SU-DHL-6 (cell line): Measurements from ENCODE around the gene CPZ.

ENCODE experiments used
- H2AFZ ChIP-seq: fragments of 200-600 bp; sonication (generic); 2 replicates; pipeline ENCODE4 v1.6.1; 2014; ENCODE audit warnings: low read depth, mild to moderate bottlenecking, moderate library complexity, mixed read lengths, antibody characterized with exemption, low read length; ENCODE audit not compliant: severe bottlenecking
- H3F3A ChIP-seq: fragments of 200-600 bp; shearing (Covaris generic); 2 replicates; pipeline ENCODE4 v1.6.0; 2016; ENCODE audit warnings: antibody characterized with exemption, mild to moderate bottlenecking; ENCODE audit not compliant: insufficient read depth
- H3K27ac ChIP-seq: fragments of 200-600 bp; sonication (generic); 2 replicates; pipeline ENCODE4 v1.5.1; 2016; ENCODE audit warnings: low read depth, mild to moderate bottlenecking, low read length, moderate library complexity, mixed read lengths
- H3K27me3 ChIP-seq: fragments of 200-600 bp; sonication (generic), shearing (Covaris generic); 2 replicates; pipeline ENCODE4 v1.6.0; 2014; ENCODE audit warnings: mild to moderate bottlenecking, low read length
- H3K36me3 ChIP-seq: fragments of 200-600 bp; sonication (generic); 2 replicates; pipeline ENCODE4 v1.6.1; 2014; ENCODE audit warnings: mild to moderate bottlenecking, low read length, mixed read lengths
- H3K4me2 ChIP-seq: fragments of 300-600, 200-600 bp; shearing (Covaris generic), sonication (generic); 2 replicates; pipeline ENCODE4 v1.6.0; 2014; ENCODE audit warnings: low read length, low read depth, mild to moderate bottlenecking; ENCODE audit not compliant: poor library complexity, severe bottlenecking
- H3K4me3 ChIP-seq: fragments of 200-600 bp; sonication (generic); 2 replicates; pipeline ENCODE4 v1.5.1; 2014; ENCODE audit warnings: antibody characterized with exemption, low read length, mild to moderate bottlenecking, mixed read lengths; ENCODE audit not compliant: insufficient read depth, poor library complexity, severe bottlenecking
- H3K79me2 ChIP-seq: fragments of 200-600 bp; sonication (generic); 2 replicates; pipeline ENCODE4 v1.6.1; 2014; ENCODE audit warnings: mild to moderate bottlenecking, low read length, moderate library complexity; ENCODE audit not compliant: insufficient read depth
- H3K9ac ChIP-seq: fragments of 200-600 bp; sonication (generic); 2 replicates; pipeline ENCODE4 v1.7.0; 2014; ENCODE audit warnings: mild to moderate bottlenecking, low read length
- H3K9me2 ChIP-seq: fragments of 200-600 bp; sonication (generic); replicated peaks from 2 replicates; pipeline ENCODE4 v1.6.1; 2014; ENCODE audit warnings: low read length; ENCODE audit not compliant: insufficient read depth
- H3K9me3 ChIP-seq: fragments of 200-600 bp; sonication (generic); 2 replicates; pipeline ENCODE4 v1.6.1; 2014; ENCODE audit warnings: low read length, mixed read lengths; ENCODE audit not compliant: insufficient read depth
- H4K20me1 ChIP-seq: fragments of 200-600 bp; sonication (generic); 2 replicates; pipeline ENCODE4 v1.6.1; 2014; ENCODE audit warnings: low read depth, mild to moderate bottlenecking, antibody characterized with exemption, low read length, moderate library complexity, mixed read lengths
- EZH2phosphoT487 ChIP-seq: fragments of 200-600 bp; sonication (generic), shearing (Covaris generic); conservative IDR thresholded peaks from 2 replicates; pipeline ENCODE4 v1.6.1; 2018; ENCODE audit warnings: mild to moderate bottlenecking, antibody characterized with exemption, low read length, moderate library complexity, mixed read lengths
- TF ChIP-seq, protein P1 (sequence below): fragments of 200-600 bp; sonication (generic); IDR thresholded peaks from one replicate; pipeline ENCODE4 v1.5.1; 2017; ENCODE audit warnings: antibody characterized with exemption, mild to moderate bottlenecking, low read length, moderate library complexity; ENCODE audit not compliant: insufficient read depth, poor library complexity, severe bottlenecking

The CPZ gene

DNA sequence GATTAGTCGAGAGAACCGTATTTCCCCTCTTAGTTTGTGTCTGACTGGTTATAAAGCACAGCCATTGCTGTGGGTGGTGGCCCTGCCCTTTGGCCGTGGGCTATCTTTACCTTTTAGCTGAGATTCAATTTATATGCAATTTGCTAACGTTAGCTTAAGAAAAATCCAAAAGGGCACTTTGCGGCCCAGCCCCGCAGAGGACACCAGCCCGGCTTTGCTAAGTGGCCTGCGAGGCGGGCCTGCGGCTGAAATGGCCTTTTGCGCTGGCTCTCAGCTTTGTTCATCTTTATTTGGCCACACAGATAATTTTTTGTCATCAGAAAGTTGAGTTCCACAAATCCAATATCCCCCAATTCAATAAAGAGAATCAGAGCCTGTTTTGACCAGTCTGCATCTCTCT is 48.3 kb downstream of the CPZ start:
- H3K9ac ChIP-seq, result no peak overlapping the region
- no peaks in the 10 kb centered on the region for H3K27me3 ChIP-seq
- no peaks in the 10 kb centered on the region for H3K79me2 ChIP-seq
- H3K4me2 ChIP-seq, result no peak overlapping the region
- H3F3A ChIP-seq, result no peaks in the 10 kb centered on the region
- no peaks in the 10 kb centered on the region for H3K9me3 ChIP-seq
- no peak overlapping the region for H2AFZ ChIP-seq
- TF ChIP-seq, protein P1, sequence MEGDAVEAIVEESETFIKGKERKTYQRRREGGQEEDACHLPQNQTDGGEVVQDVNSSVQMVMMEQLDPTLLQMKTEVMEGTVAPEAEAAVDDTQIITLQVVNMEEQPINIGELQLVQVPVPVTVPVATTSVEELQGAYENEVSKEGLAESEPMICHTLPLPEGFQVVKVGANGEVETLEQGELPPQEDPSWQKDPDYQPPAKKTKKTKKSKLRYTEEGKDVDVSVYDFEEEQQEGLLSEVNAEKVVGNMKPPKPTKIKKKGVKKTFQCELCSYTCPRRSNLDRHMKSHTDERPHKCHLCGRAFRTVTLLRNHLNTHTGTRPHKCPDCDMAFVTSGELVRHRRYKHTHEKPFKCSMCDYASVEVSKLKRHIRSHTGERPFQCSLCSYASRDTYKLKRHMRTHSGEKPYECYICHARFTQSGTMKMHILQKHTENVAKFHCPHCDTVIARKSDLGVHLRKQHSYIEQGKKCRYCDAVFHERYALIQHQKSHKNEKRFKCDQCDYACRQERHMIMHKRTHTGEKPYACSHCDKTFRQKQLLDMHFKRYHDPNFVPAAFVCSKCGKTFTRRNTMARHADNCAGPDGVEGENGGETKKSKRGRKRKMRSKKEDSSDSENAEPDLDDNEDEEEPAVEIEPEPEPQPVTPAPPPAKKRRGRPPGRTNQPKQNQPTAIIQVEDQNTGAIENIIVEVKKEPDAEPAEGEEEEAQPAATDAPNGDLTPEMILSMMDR, result no peak
- no peaks in the 10 kb centered on the region for H4K20me1 ChIP-seq
- H3K9me2 ChIP-seq, result no peaks in the 10 kb centered on the region
- no peaks in the 10 kb centered on the region for H3K36me3 ChIP-seq
- H3K27ac ChIP-seq, result no peak overlapping the region
- no peak overlapping the region for H3K4me3 ChIP-seq

DNA sequence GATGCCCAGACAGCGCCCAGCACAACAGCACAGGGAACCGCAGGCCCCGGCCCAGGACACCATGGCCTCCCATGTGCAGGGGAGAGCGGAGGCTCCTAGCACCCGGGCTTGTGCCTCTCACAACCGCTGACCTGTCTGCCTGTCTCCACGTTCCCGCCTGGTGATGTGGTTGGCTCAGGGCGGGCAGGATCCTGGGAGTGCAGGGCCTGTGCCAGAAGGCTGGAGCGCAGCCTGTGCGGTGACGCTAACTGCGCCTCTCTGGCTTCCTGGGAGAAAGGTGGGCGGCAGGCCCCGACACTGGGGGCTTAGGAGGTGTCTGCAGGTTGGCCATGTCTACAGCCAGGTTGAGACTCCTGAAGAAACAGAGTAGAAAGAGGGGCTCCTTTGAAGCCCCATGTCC is 48.7 kb downstream of the CPZ start:
- no peaks in the 10 kb centered on the region for H3K79me2 ChIP-seq
- no peaks in the 10 kb centered on the region for H3F3A ChIP-seq
- H3K27me3 ChIP-seq, result no peaks in the 10 kb centered on the region
- no peak overlapping the region for H2AFZ ChIP-seq
- no peak overlapping the region for H3K9ac ChIP-seq
- H4K20me1 ChIP-seq, result no peaks in the 10 kb centered on the region
- no peak overlapping the region for H3K27ac ChIP-seq
- H3K36me3 ChIP-seq, result no peaks in the 10 kb centered on the region
- no peak for TF ChIP-seq EZH2phosphoT487
- TF ChIP-seq, protein P1, result no peak
- H3K4me2 ChIP-seq, result no peak overlapping the region
- H3K9me3 ChIP-seq, result no peaks in the 10 kb centered on the region
- no peak overlapping the region for H3K4me3 ChIP-seq
- H3K9me2 ChIP-seq, result no peaks in the 10 kb centered on the region

DNA sequence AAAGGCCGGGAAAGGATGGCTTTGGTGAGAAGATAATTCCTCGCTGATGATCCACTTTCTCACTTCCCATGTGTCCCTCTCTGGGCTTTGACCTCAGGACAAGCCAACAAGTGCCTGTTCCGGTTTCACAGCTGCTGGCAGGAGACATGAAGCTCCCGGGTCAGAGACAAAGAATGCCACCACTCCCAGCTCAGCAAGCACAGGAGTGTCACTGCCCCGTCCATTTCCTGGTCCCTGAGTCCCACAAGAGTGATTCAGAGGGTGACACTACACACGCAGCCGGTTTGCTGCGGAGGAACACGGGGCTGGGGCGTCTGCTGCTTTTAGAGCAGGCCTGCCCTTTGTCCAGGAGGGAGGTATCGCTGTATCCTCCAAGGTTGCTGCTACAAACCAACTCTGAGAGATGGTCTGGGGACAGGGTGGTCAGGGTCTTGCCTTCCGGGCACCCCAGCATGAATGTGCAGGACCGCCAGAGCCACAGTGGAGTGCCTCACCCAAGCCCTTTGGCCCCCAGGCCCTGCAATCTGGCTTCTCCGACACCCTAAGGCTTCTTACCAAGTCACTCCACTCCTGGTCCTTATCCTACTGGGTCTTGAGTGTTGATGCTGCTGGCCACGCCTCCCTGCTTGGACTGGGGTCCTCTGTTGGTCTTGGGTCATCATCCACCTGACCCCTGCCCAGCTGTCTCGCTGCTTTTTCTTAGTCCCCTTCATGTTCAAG is 49.5 kb downstream of the CPZ start:
- H3K9me2 ChIP-seq, result no peaks in the 10 kb centered on the region

DNA sequence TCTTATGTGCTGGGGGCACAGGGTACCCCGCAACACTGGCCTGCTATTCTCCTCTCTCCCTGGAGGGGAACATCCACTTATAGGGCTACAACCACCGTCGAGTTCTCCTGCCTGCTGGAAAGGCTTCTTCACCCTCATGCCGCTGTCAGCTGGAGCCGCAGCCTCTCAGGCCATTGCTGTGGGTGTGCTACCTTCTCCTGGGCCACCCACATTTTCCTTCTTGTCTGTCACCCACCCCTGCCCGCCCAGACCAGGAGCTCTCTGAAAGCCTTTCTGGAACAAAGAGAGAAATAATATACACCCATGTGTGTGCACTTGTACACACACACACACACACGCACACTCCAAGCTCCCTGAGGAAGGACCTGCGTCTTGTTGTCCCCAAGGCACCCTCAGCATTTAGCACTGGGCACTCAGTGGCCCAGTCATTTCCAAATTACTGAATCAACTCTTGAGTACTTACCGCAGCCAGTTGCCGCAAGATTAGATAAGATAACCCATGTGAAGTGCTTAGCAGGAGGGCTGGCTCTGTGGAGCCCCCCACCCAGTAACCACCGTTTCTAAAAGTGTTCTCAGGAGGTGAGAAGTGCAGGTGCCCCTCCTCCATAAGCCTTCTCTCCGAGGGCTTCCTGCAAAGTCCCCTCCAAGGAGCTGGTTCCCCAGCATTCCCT is 50.2 kb downstream of the CPZ start:
- TF ChIP-seq, protein P1, result no peak
- no peak for TF ChIP-seq EZH2phosphoT487
- no peaks in the 10 kb centered on the region for H3K79me2 ChIP-seq
- H3K9me3 ChIP-seq, result no peaks in the 10 kb centered on the region
- H3K27ac ChIP-seq, result no peak overlapping the region
- H3K4me2 ChIP-seq, result no peak overlapping the region
- H4K20me1 ChIP-seq, result no peaks in the 10 kb centered on the region
- no peaks in the 10 kb centered on the region for H3K9me2 ChIP-seq
- no peak overlapping the region for H3K4me3 ChIP-seq
- no peaks in the 10 kb centered on the region for H3K36me3 ChIP-seq
- H3K9ac ChIP-seq, result no peak overlapping the region
- no peak overlapping the region for H2AFZ ChIP-seq
- H3K27me3 ChIP-seq, result no peaks in the 10 kb centered on the region
- no peaks in the 10 kb centered on the region for H3F3A ChIP-seq

More for the DNA sequence above, 49.5 kb downstream of the CPZ start:
- TF ChIP-seq EZH2phosphoT487, result no peak
- Histone ChIP-seq H3K27ac (no peak overlapping the region), H2AFZ (no peak overlapping the region), H3K79me2 (no peaks in the 10 kb centered on the region), H3K9me3 (no peaks in the 10 kb centered on the region), H3K4me2 (no peak overlapping the region), H3K4me3 (no peak overlapping the region), H3K27me3 (no peaks in the 10 kb centered on the region), H3K9ac (no peak overlapping the region), H3F3A (no peaks in the 10 kb centered on the region), H3K36me3 (no peaks in the 10 kb centered on the region), H4K20me1 (no peaks in the 10 kb centered on the region)
